HepG2 (cell line): Measurements from ENCODE around the gene FAM89B. TPM values are rescaled to one million over a fixed set of nuclear protein-coding genes. Genes with fewer than 3 reads are reported as not detected.

Experiments used
- CSRNP2 ChIP-seq: sonication (generic); formaldehyde crosslinking; conservative IDR thresholded peaks from 2 replicates; pipeline ENCODE4 v1.8.0; 2022; ENCODE audit warnings: low read depth, missing genetic modification reagents
- GABPB1 ChIP-seq: IDR thresholded peaks from 2 replicates; pipeline ENCODE4 v1.6.1; 2016; ENCODE audit warnings: mild to moderate bottlenecking, missing genetic modification reagents, moderate library complexity, missing compliant biosample characterization
- GATA4 ChIP-seq: sonication (generic); IDR thresholded peaks from 2 replicates; pipeline ENCODE4 v1.6.1; 2016; ENCODE audit warnings: antibody characterized with exemption, low read depth, borderline replicate concordance
- HDAC1 ChIP-seq: sonication (generic); formaldehyde crosslinking; IDR thresholded peaks from 2 replicates; pipeline ENCODE4 v1.5.1; 2020; ENCODE audit warnings: mild to moderate bottlenecking, missing genetic modification reagents
- HES4 ChIP-seq: sonication (generic); formaldehyde crosslinking; IDR thresholded peaks from 2 replicates; pipeline ENCODE4 v1.9.0; 2021; ENCODE audit warnings: mild to moderate bottlenecking, missing genetic modification reagents, borderline replicate concordance
- IKZF4 ChIP-seq: sonication (generic); formaldehyde crosslinking; IDR thresholded peaks from 2 replicates; pipeline ENCODE4 v1.5.1; 2020; ENCODE audit warnings: borderline replicate concordance, mild to moderate bottlenecking, low read depth, missing genetic modification reagents; ENCODE audit errors: not compliant biosample characterization
- MAZ ChIP-seq, 2 experiments: sonication (generic) in 1 of 2; formaldehyde crosslinking in 1 of 2; IDR thresholded peaks; 2 replicates each; pipeline versions ENCODE4 v1.5.0 to v1.6.1; 2012 to 2020; ENCODE audit warnings: low read depth in 2 of 2, mild to moderate bottlenecking in 2 of 2, borderline replicate concordance in 1 of 2, improper control_type of control experiment in 1 of 2, low read length in 1 of 2, missing genetic modification reagents in 1 of 2, moderate library complexity in 1 of 2
- MBD4 ChIP-seq: IDR thresholded peaks from 2 replicates; pipeline ENCODE4 v1.6.1; 2012; ENCODE audit warnings: low read length, inconsistent platforms, borderline replicate concordance
- MEIS1 ChIP-seq: sonication (generic); formaldehyde crosslinking; IDR thresholded peaks from 2 replicates; pipeline ENCODE4 v1.9.0; 2021; ENCODE audit warnings: mild to moderate bottlenecking, missing genetic modification reagents, moderate library complexity, borderline replicate concordance
- NFRKB ChIP-seq: fragments of 450-650 bp; IDR thresholded peaks from 2 replicates; pipeline ENCODE4 v1.6.1; 2017
- PAF1 ChIP-seq: IDR thresholded peaks from 2 replicates; pipeline ENCODE4 v1.6.1; 2016; ENCODE audit warnings: missing genetic modification reagents, missing compliant biosample characterization
- RERE ChIP-seq: IDR thresholded peaks from 2 replicates; pipeline ENCODE4 v1.6.1; 2016; ENCODE audit warnings: low read depth, missing genetic modification reagents, missing compliant biosample characterization
- REXO4 ChIP-seq: sonication (generic); formaldehyde crosslinking; IDR thresholded peaks from 2 replicates; pipeline ENCODE4 v1.8.0; 2022; ENCODE audit warnings: missing genetic modification reagents, mild to moderate bottlenecking, borderline replicate concordance
- TCF12 ChIP-seq, 2 experiments: fragments of 450-650 bp in 1 of 2; sonication (generic) in 1 of 2; formaldehyde crosslinking in 1 of 2; IDR thresholded peaks; 2 replicates each; pipeline versions ENCODE4 v1.6.1 to v1.8.0; 2017 to 2022; ENCODE audit warnings: antibody characterized with exemption in 1 of 2, mild to moderate bottlenecking in 1 of 2, missing genetic modification reagents in 1 of 2, moderate library complexity in 1 of 2
- ZFP62 ChIP-seq: sonication (generic); formaldehyde crosslinking; IDR thresholded peaks from 2 replicates; pipeline ENCODE4 v1.4.0; 2020; ENCODE audit warnings: missing genetic modification reagents
- ZFP91 ChIP-seq: sonication (generic); formaldehyde crosslinking; IDR thresholded peaks from 2 replicates; pipeline ENCODE4 v1.9.0; 2022; ENCODE audit warnings: missing genetic modification reagents, mild to moderate bottlenecking, borderline replicate concordance
- ZMAT5 ChIP-seq: sonication (generic); formaldehyde crosslinking; IDR thresholded peaks from 2 replicates; pipeline ENCODE4 v1.5.0; 2020; ENCODE audit warnings: mild to moderate bottlenecking, low read depth, missing genetic modification reagents, borderline replicate concordance
- ZNF251 ChIP-seq: sonication (generic); formaldehyde crosslinking; IDR thresholded peaks from 2 replicates; pipeline ENCODE4 v1.9.0; 2021; ENCODE audit warnings: mild to moderate bottlenecking, missing genetic modification reagents
- ZNF878 ChIP-seq: sonication (generic); formaldehyde crosslinking; IDR thresholded peaks from 2 replicates; pipeline ENCODE4 v1.8.1; 2023; ENCODE audit warnings: mild to moderate bottlenecking, missing genetic modification reagents, moderate library complexity
- ZNF879 ChIP-seq: sonication (generic); formaldehyde crosslinking; IDR thresholded peaks from 2 replicates; pipeline ENCODE4 v1.8.1; 2023; ENCODE audit warnings: missing genetic modification reagents
- polyA plus RNA-seq, 8 experiments: library from polyadenylated mRNA; depleted of rRNA in 3 of 8; stranded (reverse) in 7 of 8; unstranded in 1 of 8; fragments of >200 nt; fragmentation: Illumina TruSeq in 4 of 8; extraction: Trizol in 4 of 8; gene quantifications; 2 replicates each; pipeline versions ENCODE4 v1.2.1 to v1.2.3, GENCODE V29; 2011 to 2016; ENCODE audit warnings: low read depth in 4 of 8, missing spikeins in 1 of 8, mixed read lengths in 1 of 8; ENCODE audit not compliant: insufficient read depth in 1 of 8
- total RNA-seq, 5 experiments: library from RNA; depleted of rRNA; stranded (reverse); fragments of >200 nt; fragmentation: Illumina TruSeq; extraction: Trizol; gene quantifications; 2 replicates each; pipeline ENCODE4 v1.2.3, GENCODE V29; 2016; ENCODE audit warnings: low read depth in 1 of 5

FAM89B gene
- total and polyA plus RNA-seq, 2 of the 13 experiments (the other 11 are each of a cell fraction or from before 2014, with no cell fraction given) = 5.7 to 8.0 TPM

GRCh38 chr11:65546217-65546958 is 25.9 kb upstream of the FAM89B start (continued):
- no peak; the same call in 1 of the 2 replicates for TF ChIP-seq ZFP91 (CRISPR knock-in tag)
- no peak for TF ChIP-seq MAZ (IDR thresholded peaks at IDR 0.05; ENCODE audit: borderline replicate concordance, low read depth, low read length)
- peak; percentile 53; the same call in 1 of the 2 replicates for TF ChIP-seq MAZ (CRISPR knock-in tag; IDR thresholded peaks at IDR 0.05; ENCODE audit: low read depth)
- no peak for TF ChIP-seq CSRNP2 (CRISPR knock-in tag)
- no peak for TF ChIP-seq GATA4
- TF ChIP-seq HDAC1 = peak; percentile 81; the same call in 1 of the 2 replicates
- no peak for TF ChIP-seq NFRKB
- TF ChIP-seq RERE (CRISPR knock-in tag) = no peak
- TF ChIP-seq IKZF4 (CRISPR knock-in tag) = no peak
- no peak for TF ChIP-seq HES4 (CRISPR knock-in tag)
- TF ChIP-seq MEIS1 (CRISPR knock-in tag) = no peak
- no peak for TF ChIP-seq PAF1 (CRISPR knock-in tag)
- TF ChIP-seq ZFP62 (CRISPR knock-in tag) = no peak
- TF ChIP-seq ZMAT5 (CRISPR knock-in tag) = no peak
- TF ChIP-seq MBD4 = no peak
- TF ChIP-seq GABPB1 = peak; percentile 89
- TF ChIP-seq TCF12 (IDR thresholded peaks at IDR 0.05) = no peak
- no peak for TF ChIP-seq TCF12 (CRISPR knock-in tag; IDR thresholded peaks at IDR 0.05)
- no peak for TF ChIP-seq ZNF878 (CRISPR knock-in tag)
- TF ChIP-seq ZNF879 = no peak
- no peak for TF ChIP-seq ZNF251 (CRISPR knock-in tag)
- TF ChIP-seq REXO4 (CRISPR knock-in tag) = no peak
